AG04450 (cell line): ENCODE data around the gene NKG7. TPM values are rescaled to one million over a fixed set of nuclear protein-coding genes. Genes with fewer than 3 reads are reported as not detected.

Source experiments
- CTCF ChIA-PET: fragments of 300-600, 350-600 bp; formaldehyde crosslinking; extraction: SDS; loops from one replicate; lab custom pipeline; 2022; ENCODE audit warnings: antibody characterized with exemption, inconsistent platforms; lab: Charles Lee
- POLR2A ChIA-PET: fragments of 350-600 bp; formaldehyde crosslinking; extraction: SDS; loops from one replicate; lab custom pipeline; 2021; ENCODE audit warnings: antibody characterized with exemption, inconsistent platforms; lab: Yijun Ruan, JAX
- DNase-seq: peaks from one replicate; pipeline ENCODE4 v3.0.0-alpha.2; 2011; ENCODE audit warnings: low read depth, low spot score
- H3K27ac ChIP-seq: one replicate; pipeline ENCODE4 v1.5.1; 2012; ENCODE audit warnings: low read depth, low read length, control low read depth
- H3K27me3 ChIP-seq: one replicate; pipeline ENCODE4 v1.6.0; 2012; ENCODE audit warnings: low read length; ENCODE audit not compliant: control insufficient read depth, insufficient read depth
- H3K4me3 ChIP-seq: 2 replicates; pipeline ENCODE4 v1.5.1; 2011; ENCODE audit warnings: mild to moderate bottlenecking, low read depth, low read length, control low read depth
- H3K9me3 ChIP-seq: 2 replicates; pipeline ENCODE4 v1.5.1; 2012; ENCODE audit warnings: low read length; ENCODE audit not compliant: control insufficient read depth, insufficient read depth
- CTCF ChIP-seq: IDR thresholded peaks from 2 replicates; pipeline ENCODE4 v1.5.1; 2011; ENCODE audit warnings: low read depth, low read length, control low read depth, inconsistent platforms
- polyA plus RNA-seq: library from polyadenylated mRNA; depleted of rRNA; stranded (reverse); fragments of >200 nt; gene quantifications from 2 replicates; pipeline ENCODE4 v1.2.3, GENCODE V29; 2011

NKG7 gene
- polyA plus RNA-seq, 1 experiment: not detected

- H3K27ac ChIP-seq: no peak overlapping the region
- H3K9me3 ChIP-seq: no peaks in the 10 kb centered on the region
- CTCF ChIA-PET: interaction anchor here (0.6 to 1.1 kb wide), 3 partner anchors 16 to 316 kb away, joined by 3 to 6 read pairs (median 3); no protein-coding TSS in a partner anchor
- DNase-seq: no peak
- no peak for TF ChIP-seq CTCF
- POLR2A ChIA-PET: interaction anchor here (1.8 to 2.9 kb wide), 2 partner anchors 18 to 27 kb away, joined by 13 to 28 read pairs; no protein-coding TSS in a partner anchor
- H3K27me3 ChIP-seq: no peaks in the 10 kb centered on the region
- no peak overlapping the region for H3K4me3 ChIP-seq
Measured at GRCh38 chr19:51341066-51341465, 31.4 kb downstream of the NKG7 start.

GRCh38 chr19:51339687-51340656 is 32.5 kb downstream of the NKG7 start:
- ChIA-PET POLR2A (interaction anchor here (0.6 to 2.9 kb wide), 11 partner anchors 8 to 954 kb away, joined by 3 to 28 read pairs (median 6); partner anchors contain the start of genes ETFB and ZNF175), CTCF (interaction anchor here (0.6 to 1.2 kb wide), 13 partner anchors 9 to 317 kb away, joined by 3 to 17 read pairs (median 4); partner anchors contain the start of gene ETFB)
- Histone ChIP-seq H3K27me3 (no peaks in the 10 kb centered on the region), H3K27ac (peak overlapping the region; percentile 47), H3K4me3 (peak overlapping the region; percentile 75), H3K9me3 (no peaks in the 10 kb centered on the region)
- no peak for TF ChIP-seq CTCF
- DNase-seq: peak; percentile 91

- Histone ChIP-seq H3K4me3 (peak overlapping the region; percentile 75), H3K27me3 (no peaks in the 10 kb centered on the region), H3K27ac (peak overlapping the region; percentile 47), H3K9me3 (0 out of 2 replicates have a peak, but pooled peaks cover under 1% of the 10 kb centered on the region)
- POLR2A ChIA-PET: interaction anchor here (0.6 to 2.9 kb wide), 11 partner anchors 9 to 954 kb away, joined by 3 to 28 read pairs (median 6); partner anchors contain the start of genes ETFB and ZNF175
- CTCF ChIA-PET: interaction anchor here (0.6 to 1.2 kb wide), 12 partner anchors 10 to 318 kb away, joined by 3 to 17 read pairs (median 4); partner anchors contain the start of gene ETFB
- no peak; the same call in 1 of the 2 replicates for TF ChIP-seq CTCF
- DNase-seq: no peak
Measured at GRCh38 chr19:51339313-51339686, 33.2 kb downstream of the NKG7 start.

GRCh38 chr19:51338563-51339312 is 33.7 kb downstream of the NKG7 start:
- H3K9me3 ChIP-seq: peaks cover 6% of the 10 kb centered on the region; the same call in 1 of the 2 replicates
- no peaks in the 10 kb centered on the region for H3K27me3 ChIP-seq
- peak overlapping the region; percentile 75 for H3K4me3 ChIP-seq
- H3K27ac ChIP-seq: no peak overlapping the region
- no peak for DNase-seq
- peak; percentile 86 for TF ChIP-seq CTCF
- CTCF ChIA-PET: interaction anchor here (0.6 to 1.2 kb wide), 15 partner anchors 10 to 342 kb away, joined by 3 to 11 read pairs (median 4); partner anchors contain the start of gene ETFB
- POLR2A ChIA-PET: interaction anchor here (2.9 kb wide), 1 partner anchor 29 kb away, joined by 28 read pairs; no protein-coding TSS in a partner anchor
